ENCODE data around the gene FZD8.
A peak's percentile ranks its signal among the peaks of the same experiment; 100 is the strongest.

The FZD8 gene

DNA sequence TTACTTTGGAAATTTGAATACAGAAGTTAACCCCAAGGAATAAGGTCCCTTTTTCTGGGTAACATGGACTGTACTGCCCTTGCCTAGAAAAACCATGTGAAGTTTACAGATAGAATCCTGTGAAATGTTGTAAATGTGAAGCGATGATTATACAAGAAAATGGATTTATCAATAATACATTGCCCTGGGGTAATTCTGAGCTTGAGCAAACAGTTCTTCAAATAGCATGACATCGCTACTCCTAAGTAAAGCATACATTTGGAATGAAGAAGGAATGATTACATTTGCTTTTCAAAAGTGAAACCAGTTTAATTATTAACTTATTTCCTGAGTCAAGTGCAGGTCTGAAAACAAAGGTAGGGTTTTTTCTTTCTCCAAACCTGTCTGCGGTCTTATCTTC is 43.3 kb upstream of the FZD8 start (continued):
- TF ChIP-seq ZNF132 (tag by site-specific recombination; IDR thresholded peaks at IDR 0.05; ENCODE audit: borderline replicate concordance) (no peak), ZNF571 (tag by site-specific recombination; IDR thresholded peaks at IDR 0.05) (no peak), ZNF394 (tag by site-specific recombination; IDR thresholded peaks at IDR 0.05; ENCODE audit: borderline replicate concordance) (no peak)
- TF ChIP-seq, protein P1, sequence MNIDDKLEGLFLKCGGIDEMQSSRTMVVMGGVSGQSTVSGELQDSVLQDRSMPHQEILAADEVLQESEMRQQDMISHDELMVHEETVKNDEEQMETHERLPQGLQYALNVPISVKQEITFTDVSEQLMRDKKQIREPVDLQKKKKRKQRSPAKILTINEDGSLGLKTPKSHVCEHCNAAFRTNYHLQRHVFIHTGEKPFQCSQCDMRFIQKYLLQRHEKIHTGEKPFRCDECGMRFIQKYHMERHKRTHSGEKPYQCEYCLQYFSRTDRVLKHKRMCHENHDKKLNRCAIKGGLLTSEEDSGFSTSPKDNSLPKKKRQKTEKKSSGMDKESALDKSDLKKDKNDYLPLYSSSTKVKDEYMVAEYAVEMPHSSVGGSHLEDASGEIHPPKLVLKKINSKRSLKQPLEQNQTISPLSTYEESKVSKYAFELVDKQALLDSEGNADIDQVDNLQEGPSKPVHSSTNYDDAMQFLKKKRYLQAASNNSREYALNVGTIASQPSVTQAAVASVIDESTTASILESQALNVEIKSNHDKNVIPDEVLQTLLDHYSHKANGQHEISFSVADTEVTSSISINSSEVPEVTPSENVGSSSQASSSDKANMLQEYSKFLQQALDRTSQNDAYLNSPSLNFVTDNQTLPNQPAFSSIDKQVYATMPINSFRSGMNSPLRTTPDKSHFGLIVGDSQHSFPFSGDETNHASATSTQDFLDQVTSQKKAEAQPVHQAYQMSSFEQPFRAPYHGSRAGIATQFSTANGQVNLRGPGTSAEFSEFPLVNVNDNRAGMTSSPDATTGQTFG (tag by site-specific recombination; IDR thresholded peaks at IDR 0.05; ENCODE audit: borderline replicate concordance), result no peak

DNA sequence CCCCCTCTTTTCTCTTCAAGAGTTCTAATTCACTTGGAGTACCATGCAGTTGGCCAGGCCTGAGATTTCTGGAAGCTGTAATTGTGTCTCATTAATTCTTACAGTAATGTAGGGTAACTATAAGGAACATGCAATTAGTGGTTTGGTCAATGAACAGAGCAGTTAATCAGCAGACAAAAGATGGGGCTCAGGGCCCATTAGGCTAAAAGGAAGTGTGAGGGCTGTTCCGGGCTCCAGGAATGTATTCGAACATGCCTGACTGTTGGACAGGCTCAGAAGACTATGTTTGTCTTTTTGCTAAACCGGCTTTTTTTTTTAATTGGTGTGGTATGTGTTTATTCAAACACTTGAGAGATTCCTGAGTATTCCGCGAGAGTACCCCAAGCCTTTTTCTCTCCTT is 42.5 kb upstream of the FZD8 start:
- no peak for TF ChIP-seq RBAK (tag by site-specific recombination; IDR thresholded peaks at IDR 0.05)
- TF ChIP-seq, protein P2, sequence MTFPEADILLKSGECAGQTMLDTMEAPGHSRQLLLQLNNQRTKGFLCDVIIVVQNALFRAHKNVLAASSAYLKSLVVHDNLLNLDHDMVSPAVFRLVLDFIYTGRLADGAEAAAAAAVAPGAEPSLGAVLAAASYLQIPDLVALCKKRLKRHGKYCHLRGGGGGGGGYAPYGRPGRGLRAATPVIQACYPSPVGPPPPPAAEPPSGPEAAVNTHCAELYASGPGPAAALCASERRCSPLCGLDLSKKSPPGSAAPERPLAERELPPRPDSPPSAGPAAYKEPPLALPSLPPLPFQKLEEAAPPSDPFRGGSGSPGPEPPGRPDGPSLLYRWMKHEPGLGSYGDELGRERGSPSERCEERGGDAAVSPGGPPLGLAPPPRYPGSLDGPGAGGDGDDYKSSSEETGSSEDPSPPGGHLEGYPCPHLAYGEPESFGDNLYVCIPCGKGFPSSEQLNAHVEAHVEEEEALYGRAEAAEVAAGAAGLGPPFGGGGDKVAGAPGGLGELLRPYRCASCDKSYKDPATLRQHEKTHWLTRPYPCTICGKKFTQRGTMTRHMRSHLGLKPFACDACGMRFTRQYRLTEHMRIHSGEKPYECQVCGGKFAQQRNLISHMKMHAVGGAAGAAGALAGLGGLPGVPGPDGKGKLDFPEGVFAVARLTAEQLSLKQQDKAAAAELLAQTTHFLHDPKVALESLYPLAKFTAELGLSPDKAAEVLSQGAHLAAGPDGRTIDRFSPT (tag by site-specific recombination; IDR thresholded peaks at IDR 0.05), result no peak
- TF ChIP-seq SP7 (tag by site-specific recombination; IDR thresholded peaks at IDR 0.05), result peak; percentile 71
- POLR2A ChIA-PET, result no interaction called here

DNA sequence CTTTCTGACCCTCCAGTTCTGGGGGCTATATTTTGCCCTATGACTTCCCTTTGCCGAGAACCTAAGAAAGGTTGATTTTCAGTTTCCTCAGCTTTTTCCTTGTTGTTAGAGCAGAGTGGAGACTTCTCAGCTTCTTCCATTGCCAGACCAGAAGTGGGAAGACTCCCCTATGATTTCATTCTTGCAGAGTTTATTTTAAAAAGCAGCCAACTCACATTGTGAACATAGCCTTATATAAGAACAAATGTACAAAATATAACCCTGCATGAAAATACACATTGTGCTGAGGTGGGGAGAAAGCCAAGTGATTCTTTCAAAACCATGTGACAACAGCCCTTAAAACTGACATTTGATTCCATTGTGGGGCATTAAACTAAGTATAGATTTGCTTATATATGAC is 33.8 kb upstream of the FZD8 start:
- H3K4me1 ChIP-seq (ENCODE audit: control insufficient read depth, insufficient read depth, low read length), result no peaks in the 10 kb centered on the region
- POLR2A ChIA-PET, result no interaction called here
- no peaks in the 10 kb centered on the region for H3K36me3 ChIP-seq (ENCODE audit: control insufficient read depth in 2 of 2, insufficient read depth in 1 of 2, low read length in 2 of 2)
- no peak overlapping the region for H3K27ac ChIP-seq (ENCODE audit: extremely low read depth, low read depth, low read length)
- TF ChIP-seq ZNF138 (tag by site-specific recombination; IDR thresholded peaks at IDR 0.05; ENCODE audit: borderline replicate concordance) (no peak), ZNF394 (tag by site-specific recombination; IDR thresholded peaks at IDR 0.05; ENCODE audit: borderline replicate concordance) (no peak)
- no peak overlapping the region for H3K4me3 ChIP-seq (ENCODE audit: low read depth, low read length)
- CTCF ChIA-PET, result no interaction called here
- no peaks in the 10 kb centered on the region for H3K9me3 ChIP-seq (ENCODE audit: control insufficient read depth, insufficient read depth, low read depth, low read length)

More for the DNA sequence above, 42.5 kb upstream of the FZD8 start:
- Histone ChIP-seq H3K27ac (ENCODE audit: extremely low read depth, low read depth, low read length) (no peak overlapping the region), H3K9me3 (ENCODE audit: control insufficient read depth, insufficient read depth, low read depth, low read length) (no peaks in the 10 kb centered on the region), H3K36me3 (ENCODE audit: control insufficient read depth in 2 of 2, insufficient read depth in 1 of 2, low read length in 2 of 2) (no peaks in the 10 kb centered on the region), H3K4me3 (ENCODE audit: low read depth, low read length) (no peak overlapping the region), H3K4me1 (ENCODE audit: control insufficient read depth, insufficient read depth, low read length) (no peaks in the 10 kb centered on the region)
- CTCF ChIA-PET, result no interaction called here

DNA sequence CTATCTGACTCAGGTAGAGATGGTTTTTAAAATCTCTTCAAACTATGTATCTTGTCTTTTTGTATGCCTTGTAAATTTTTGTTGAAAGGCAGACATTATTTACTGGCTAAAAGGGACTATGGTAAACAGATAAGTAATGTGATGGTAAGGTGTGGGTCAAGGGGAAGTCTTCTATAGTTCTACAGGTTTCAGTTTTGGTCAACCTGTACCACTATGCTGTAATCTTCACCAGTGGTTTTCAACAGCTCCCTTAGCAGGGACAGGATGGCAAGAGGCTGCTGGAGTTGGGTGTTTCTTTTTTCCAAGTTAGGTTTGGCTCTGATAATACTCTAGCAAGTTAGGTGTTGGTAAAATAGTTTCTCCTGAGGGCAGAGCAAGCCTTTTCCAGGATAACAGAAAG is 32.7 kb upstream of the FZD8 start:
- H3K36me3 ChIP-seq (ENCODE audit: control insufficient read depth in 2 of 2, insufficient read depth in 1 of 2, low read length in 2 of 2), result no peaks in the 10 kb centered on the region
- ChIA-PET POLR2A (no interaction called here), CTCF (no interaction called here)
- H3K4me1 ChIP-seq (ENCODE audit: control insufficient read depth, insufficient read depth, low read length), result no peaks in the 10 kb centered on the region
- no peak overlapping the region for H3K4me3 ChIP-seq (ENCODE audit: low read depth, low read length)
- H3K27ac ChIP-seq (ENCODE audit: extremely low read depth, low read depth, low read length), result no peak overlapping the region
- TF ChIP-seq, protein P3, sequence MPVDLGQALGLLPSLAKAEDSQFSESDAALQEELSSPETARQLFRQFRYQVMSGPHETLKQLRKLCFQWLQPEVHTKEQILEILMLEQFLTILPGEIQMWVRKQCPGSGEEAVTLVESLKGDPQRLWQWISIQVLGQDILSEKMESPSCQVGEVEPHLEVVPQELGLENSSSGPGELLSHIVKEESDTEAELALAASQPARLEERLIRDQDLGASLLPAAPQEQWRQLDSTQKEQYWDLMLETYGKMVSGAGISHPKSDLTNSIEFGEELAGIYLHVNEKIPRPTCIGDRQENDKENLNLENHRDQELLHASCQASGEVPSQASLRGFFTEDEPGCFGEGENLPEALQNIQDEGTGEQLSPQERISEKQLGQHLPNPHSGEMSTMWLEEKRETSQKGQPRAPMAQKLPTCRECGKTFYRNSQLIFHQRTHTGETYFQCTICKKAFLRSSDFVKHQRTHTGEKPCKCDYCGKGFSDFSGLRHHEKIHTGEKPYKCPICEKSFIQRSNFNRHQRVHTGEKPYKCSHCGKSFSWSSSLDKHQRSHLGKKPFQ (tag by site-specific recombination; IDR thresholded peaks at IDR 0.05), result no peak
- TF ChIP-seq SCRT2 (tag by site-specific recombination; IDR thresholded peaks at IDR 0.05) (no peak), ZNF184 (tag by site-specific recombination; IDR thresholded peaks at IDR 0.05) (no peak), KLF10 (tag by site-specific recombination; IDR thresholded peaks at IDR 0.05) (no peak), ZNF324 (tag by site-specific recombination; IDR thresholded peaks at IDR 0.05) (no peak), GLIS1 (tag by site-specific recombination; IDR thresholded peaks at IDR 0.05) (no peak), ZNF394 (tag by site-specific recombination; IDR thresholded peaks at IDR 0.05; ENCODE audit: borderline replicate concordance) (no peak), ZNF416 (tag by site-specific recombination; IDR thresholded peaks at IDR 0.05) (no peak), ZNF274 (IDR thresholded peaks at IDR 0.05; ENCODE audit: low read length) (no peak), ZNF274 (tag by site-specific recombination; IDR thresholded peaks at IDR 0.05; ENCODE audit: borderline replicate concordance) (no peak), ZNF555 (tag by site-specific recombination; conservative IDR thresholded peaks at IDR 0.05) (no peak)
- TF ChIP-seq, protein P4, sequence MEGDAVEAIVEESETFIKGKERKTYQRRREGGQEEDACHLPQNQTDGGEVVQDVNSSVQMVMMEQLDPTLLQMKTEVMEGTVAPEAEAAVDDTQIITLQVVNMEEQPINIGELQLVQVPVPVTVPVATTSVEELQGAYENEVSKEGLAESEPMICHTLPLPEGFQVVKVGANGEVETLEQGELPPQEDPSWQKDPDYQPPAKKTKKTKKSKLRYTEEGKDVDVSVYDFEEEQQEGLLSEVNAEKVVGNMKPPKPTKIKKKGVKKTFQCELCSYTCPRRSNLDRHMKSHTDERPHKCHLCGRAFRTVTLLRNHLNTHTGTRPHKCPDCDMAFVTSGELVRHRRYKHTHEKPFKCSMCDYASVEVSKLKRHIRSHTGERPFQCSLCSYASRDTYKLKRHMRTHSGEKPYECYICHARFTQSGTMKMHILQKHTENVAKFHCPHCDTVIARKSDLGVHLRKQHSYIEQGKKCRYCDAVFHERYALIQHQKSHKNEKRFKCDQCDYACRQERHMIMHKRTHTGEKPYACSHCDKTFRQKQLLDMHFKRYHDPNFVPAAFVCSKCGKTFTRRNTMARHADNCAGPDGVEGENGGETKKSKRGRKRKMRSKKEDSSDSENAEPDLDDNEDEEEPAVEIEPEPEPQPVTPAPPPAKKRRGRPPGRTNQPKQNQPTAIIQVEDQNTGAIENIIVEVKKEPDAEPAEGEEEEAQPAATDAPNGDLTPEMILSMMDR (tag by site-specific recombination; IDR thresholded peaks at IDR 0.05), result no peak
- TF ChIP-seq, protein P5, sequence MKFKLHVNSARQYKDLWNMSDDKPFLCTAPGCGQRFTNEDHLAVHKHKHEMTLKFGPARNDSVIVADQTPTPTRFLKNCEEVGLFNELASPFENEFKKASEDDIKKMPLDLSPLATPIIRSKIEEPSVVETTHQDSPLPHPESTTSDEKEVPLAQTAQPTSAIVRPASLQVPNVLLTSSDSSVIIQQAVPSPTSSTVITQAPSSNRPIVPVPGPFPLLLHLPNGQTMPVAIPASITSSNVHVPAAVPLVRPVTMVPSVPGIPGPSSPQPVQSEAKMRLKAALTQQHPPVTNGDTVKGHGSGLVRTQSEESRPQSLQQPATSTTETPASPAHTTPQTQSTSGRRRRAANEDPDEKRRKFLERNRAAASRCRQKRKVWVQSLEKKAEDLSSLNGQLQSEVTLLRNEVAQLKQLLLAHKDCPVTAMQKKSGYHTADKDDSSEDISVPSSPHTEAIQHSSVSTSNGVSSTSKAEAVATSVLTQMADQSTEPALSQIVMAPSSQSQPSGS (tag by site-specific recombination; IDR thresholded peaks at IDR 0.05; ENCODE audit: low read depth), result no peak
- no peaks in the 10 kb centered on the region for H3K9me3 ChIP-seq (ENCODE audit: control insufficient read depth, insufficient read depth, low read depth, low read length)
